GM21528 (cell line): ENCODE data around the gene FABP7.

Experiments
- ATAC-seq: cut with Tn5 transposase; IDR thresholded peaks from one replicate; pipeline ENCODE4 v1.9.1; 2021; ENCODE audit warnings: mild to moderate bottlenecking, moderate library complexity; ENCODE audit not compliant: unreplicated experiment, low FRiP score

Gene FABP7

GRCh38 chr6:122832459-122832858 lies 52.9 kb downstream of the FABP7 start:
- ATAC-seq: no peak

GRCh38 chr6:122833021-122833491 lies 53.5 kb downstream of the FABP7 start:
- no peak for ATAC-seq
